CD4-positive, CD25-positive, alpha-beta regulatory T cell (primary cell): ENCODE data around the gene CNGA1. TPM values are rescaled to one million over a fixed set of nuclear protein-coding genes. Genes with fewer than 3 reads are reported as not detected.
A peak's percentile ranks its signal among the peaks of the same experiment; 100 is the strongest.

Source experiments
- ATAC-seq, 2 donors: fragments of 150-1000 bp; cut with Tn5 transposase; one replicate each; pipeline ENCODE4 v1.10.0; 2021; ENCODE audit warnings: low read depth in 2 of 2, moderate number of reproducible peaks in 2 of 2, moderate library complexity in 1 of 2
- DNase-seq, 3 donors: peaks; one replicate each; pipeline versions ENCODE4 v3.0.0 to v3.0.0-alpha.2; 2012 to 2022; ENCODE audit warnings: mixed read lengths in 1 of 3
- H3K27ac ChIP-seq: one replicate; pipeline ENCODE4 v1.7.0; 2013; ENCODE audit warnings: mild to moderate bottlenecking, low read length; ENCODE audit not compliant: insufficient read depth, poor library complexity, severe bottlenecking
- H3K27me3 ChIP-seq: one replicate; pipeline ENCODE4 v1.7.0; 2013; ENCODE audit warnings: low read length; ENCODE audit not compliant: control insufficient read depth, insufficient read depth
- H3K36me3 ChIP-seq: one replicate; pipeline ENCODE4 v1.7.0; 2013; ENCODE audit warnings: mild to moderate bottlenecking, low read length, moderate library complexity; ENCODE audit not compliant: control insufficient read depth, insufficient read depth
- H3K4me1 ChIP-seq: 2 replicates; pipeline ENCODE4 v1.7.0; 2013; ENCODE audit warnings: mild to moderate bottlenecking, low read length; ENCODE audit not compliant: insufficient read depth, control insufficient read depth, poor library complexity, severe bottlenecking
- H3K4me3 ChIP-seq: one replicate; pipeline ENCODE4 v1.7.0; 2013; ENCODE audit warnings: low read depth, mild to moderate bottlenecking, low read length, moderate library complexity
- H3K9me3 ChIP-seq, 2 experiments: 1 replicate in 1 of 2; 2 replicates in 1 of 2; pipeline ENCODE4 v1.7.0; 2013; ENCODE audit warnings: low read length in 2 of 2, mild to moderate bottlenecking in 1 of 2, moderate library complexity in 1 of 2; ENCODE audit not compliant: control insufficient read depth in 2 of 2
- H3K27ac Mint-ChIP-seq, 3 donors: one replicate each; pipeline ENCODE4 v1.8.0; 2020 to 2022; ENCODE audit warnings: mild to moderate bottlenecking in 3 of 3, mixed read lengths in 3 of 3, moderate library complexity in 2 of 3
- H3K27me3 Mint-ChIP-seq: one replicate; pipeline ENCODE4 v1.8.0; 2022; ENCODE audit warnings: mild to moderate bottlenecking, mixed read lengths
- H3K36me3 Mint-ChIP-seq: one replicate; pipeline ENCODE4 v1.8.0; 2020; ENCODE audit warnings: mixed read lengths
- H3K4me1 Mint-ChIP-seq, 4 donors: one replicate each; pipeline ENCODE4 v1.8.0; 2020 to 2022; ENCODE audit warnings: mixed read lengths in 4 of 4, mild to moderate bottlenecking in 1 of 4
- H3K4me3 Mint-ChIP-seq, 4 donors: one replicate each; pipeline ENCODE4 v1.8.0; 2020 to 2022; ENCODE audit warnings: mild to moderate bottlenecking in 4 of 4, mixed read lengths in 4 of 4, moderate library complexity in 3 of 4
- H3K9me3 Mint-ChIP-seq, 7 donors: one replicate each; pipeline ENCODE4 v1.8.0; 2020 to 2022; ENCODE audit warnings: mixed read lengths in 7 of 7, mild to moderate bottlenecking in 3 of 7, moderate library complexity in 2 of 7
- polyA plus RNA-seq, 4 donors: library from polyadenylated mRNA; unstranded; fragments of 300-500 nt; fragmentation: Illumina TruSeq; gene quantifications; one replicate each; pipeline ENCODE4 v1.2.3, GENCODE V29; 2021
- total RNA-seq: library from RNA; stranded (reverse); gene quantifications from one replicate; pipeline ENCODE4 v1.2.3, GENCODE V29; 2022

The CNGA1 gene
- total and polyA plus RNA-seq, 5 donors from 2014 or later = 0.06 TPM; not detected in 4

DNA sequence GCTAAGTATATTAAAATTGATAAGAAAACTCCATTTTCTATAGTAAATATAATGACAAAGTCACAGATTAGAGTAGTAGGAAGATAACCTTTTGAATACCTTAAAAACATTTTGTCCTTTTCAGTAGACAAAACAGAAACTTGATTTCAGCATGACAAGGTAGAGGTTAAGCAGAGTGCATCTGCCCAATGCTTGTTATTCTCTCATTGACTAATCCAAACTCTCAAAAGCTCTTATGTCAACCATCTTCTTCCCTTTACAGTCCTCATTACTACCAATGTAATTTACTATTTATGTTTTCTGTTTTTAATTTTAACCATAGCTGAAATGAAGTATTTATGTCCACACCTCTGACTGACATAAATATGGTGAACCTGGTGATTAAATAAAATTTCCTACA is 11.2 kb upstream of the CNGA1 start:
- no peak overlapping the region for H3K27ac Mint-ChIP-seq
- peaks cover 0 to 8% (median 5%) of the 10 kb centered on the region in 4 donors for H3K4me1 Mint-ChIP-seq
- ATAC-seq (no peak), DNase-seq (no peak)
- H3K9me3 Mint-ChIP-seq = no peaks in the 10 kb centered on the region
- no peak overlapping the region for H3K4me3 Mint-ChIP-seq
- H3K4me1 ChIP-seq = no peaks in the 10 kb centered on the region
- H3K27me3 ChIP-seq = peaks cover 2% of the 10 kb centered on the region
- no peaks in the 10 kb centered on the region for H3K36me3 ChIP-seq
- peaks cover 23% of the 10 kb centered on the region for H3K27me3 Mint-ChIP-seq
- no peaks in the 10 kb centered on the region for H3K36me3 Mint-ChIP-seq
- H3K4me3 ChIP-seq = no peak overlapping the region
- H3K27ac ChIP-seq = no peak overlapping the region
- no peaks in the 10 kb centered on the region for H3K9me3 ChIP-seq

DNA sequence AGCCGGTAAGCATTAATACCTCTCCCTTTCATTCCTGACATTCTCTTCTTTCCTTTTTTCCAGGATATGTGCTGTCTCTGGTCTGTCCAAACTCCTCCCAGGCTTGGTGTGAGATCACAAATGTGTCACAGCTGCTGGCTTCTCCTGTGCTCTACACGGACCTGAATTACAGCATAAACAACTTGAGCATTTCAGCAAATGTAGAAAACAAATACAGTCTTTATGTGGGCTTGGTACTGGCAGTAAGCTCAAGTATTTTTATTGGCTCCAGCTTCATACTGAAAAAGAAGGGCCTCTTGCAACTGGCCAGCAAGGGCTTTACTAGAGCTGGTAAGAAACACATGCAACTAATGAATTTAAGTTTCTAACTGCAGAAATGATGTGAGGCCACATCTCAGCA is 8.5 kb upstream of the CNGA1 start:
- Mint-ChIP-seq H3K36me3 (no peaks in the 10 kb centered on the region), H3K9me3 (no peaks in the 10 kb centered on the region), H3K4me3 (no peak overlapping the region), H3K27me3 (peaks cover 36% of the 10 kb centered on the region), H3K27ac (no peak overlapping the region), H3K4me1 (peaks cover 0 to 10% (median 7%) of the 10 kb centered on the region in 4 donors)
- H3K27me3 ChIP-seq = peaks cover 8% of the 10 kb centered on the region
- no peaks in the 10 kb centered on the region for H3K9me3 ChIP-seq
- no peak for DNase-seq
- no peak overlapping the region for H3K4me3 ChIP-seq
- no peak for ATAC-seq
- H3K27ac ChIP-seq = no peak overlapping the region
- no peaks in the 10 kb centered on the region for H3K36me3 ChIP-seq
- no peaks in the 10 kb centered on the region for H3K4me1 ChIP-seq

DNA sequence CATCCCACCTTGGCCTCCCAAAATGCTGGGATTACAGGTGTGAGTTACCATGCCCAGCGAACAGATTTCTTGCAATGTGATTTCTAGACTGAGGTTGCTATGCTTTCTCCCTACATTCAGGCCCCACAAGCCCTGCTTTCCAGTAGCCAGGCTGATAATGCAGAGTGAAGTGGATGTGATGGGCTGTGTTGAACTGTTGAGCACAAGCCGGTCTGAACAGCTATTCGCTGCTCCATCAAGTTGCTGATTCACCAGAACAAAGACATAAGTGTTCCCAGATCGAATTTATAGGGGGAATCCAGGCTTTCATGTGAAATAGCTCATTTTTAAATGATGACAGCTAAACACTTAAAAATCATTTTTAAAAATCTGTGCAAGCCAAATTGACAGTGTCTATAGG is 8.0 kb upstream of the CNGA1 start:
- Mint-ChIP-seq H3K36me3 (no peaks in the 10 kb centered on the region), H3K4me1 (peaks cover 0 to 10% (median 6%) of the 10 kb centered on the region in 4 donors)

DNA sequence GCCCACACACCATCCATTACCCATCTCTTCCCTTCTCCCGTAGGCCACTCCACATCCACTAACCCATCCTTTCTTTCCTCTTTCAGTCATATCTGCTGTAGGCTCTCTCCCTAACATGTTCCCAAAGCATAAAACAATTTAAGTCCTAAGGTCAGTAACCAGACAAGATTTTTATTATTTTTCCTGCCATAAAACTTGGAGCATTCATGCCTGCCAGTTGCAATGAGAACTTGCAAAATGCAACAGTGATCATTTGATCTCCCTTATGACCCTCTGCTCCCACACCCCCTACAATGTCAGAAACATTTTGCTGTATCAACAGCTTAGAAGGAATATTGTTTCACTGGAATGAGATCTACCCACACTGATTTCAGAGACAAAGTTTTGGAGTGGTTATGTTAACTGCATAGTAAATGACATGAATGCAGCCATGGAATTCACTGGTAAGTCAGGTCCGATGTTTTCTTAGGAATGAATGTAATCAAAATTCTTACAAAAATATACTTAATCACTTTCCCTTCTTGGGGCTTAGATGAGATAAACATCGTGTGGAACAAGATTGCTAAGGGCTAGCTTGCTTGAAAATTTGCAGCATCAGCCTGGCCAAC is 5.8 kb upstream of the CNGA1 start:
- H3K27ac ChIP-seq = no peak overlapping the region
- no peak for DNase-seq
- no peak for ATAC-seq
- peaks cover 0 to 11% (median 5%) of the 10 kb centered on the region in 4 donors for H3K4me1 Mint-ChIP-seq
- H3K36me3 ChIP-seq = no peaks in the 10 kb centered on the region
- no peaks in the 10 kb centered on the region for H3K9me3 ChIP-seq
- peaks cover under 1% of the 10 kb centered on the region for H3K4me1 ChIP-seq
- peaks cover 36% of the 10 kb centered on the region for H3K27me3 Mint-ChIP-seq
- no peak overlapping the region for H3K4me3 ChIP-seq
- H3K4me3 Mint-ChIP-seq = no peak overlapping the region
- H3K36me3 Mint-ChIP-seq = no peaks in the 10 kb centered on the region
- H3K9me3 Mint-ChIP-seq = no peaks in the 10 kb centered on the region
- no peak overlapping the region for H3K27ac Mint-ChIP-seq
- peaks cover 10% of the 10 kb centered on the region for H3K27me3 ChIP-seq

More for the DNA sequence above, 8.0 kb upstream of the CNGA1 start:
- Histone ChIP-seq H3K9me3 (no peaks in the 10 kb centered on the region), H3K36me3 (no peaks in the 10 kb centered on the region), H3K4me3 (no peak overlapping the region), H3K27me3 (peaks cover 8% of the 10 kb centered on the region), H3K4me1 (no peaks in the 10 kb centered on the region), H3K27ac (no peak overlapping the region)
- no peak for ATAC-seq
- H3K9me3 Mint-ChIP-seq = no peaks in the 10 kb centered on the region
- peaks cover 39% of the 10 kb centered on the region for H3K27me3 Mint-ChIP-seq
- no peak overlapping the region for H3K27ac Mint-ChIP-seq
- DNase-seq = no peak
- H3K4me3 Mint-ChIP-seq = no peak overlapping the region

DNA sequence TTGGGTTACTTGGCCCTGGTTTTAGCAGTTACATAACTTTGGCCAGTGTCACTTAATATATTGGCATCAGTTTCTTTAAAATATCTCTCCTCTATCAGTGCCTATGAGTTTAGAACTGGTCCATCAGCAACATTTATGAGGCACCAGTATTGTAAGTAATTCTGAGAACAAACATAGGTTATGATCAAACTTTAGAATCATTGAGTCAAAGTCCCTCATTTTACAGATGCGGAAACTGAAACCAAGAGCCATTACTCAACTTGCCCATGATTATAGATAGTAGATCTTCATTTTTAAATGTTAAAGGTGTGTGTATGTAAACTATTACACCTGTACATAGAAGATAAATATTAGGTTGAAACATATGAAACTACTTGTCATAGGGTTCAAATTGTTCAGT is 4.6 kb upstream of the CNGA1 start:
- Histone ChIP-seq H3K4me1 (peaks cover 13% of the 10 kb centered on the region), H3K36me3 (no peaks in the 10 kb centered on the region), H3K9me3 (no peaks in the 10 kb centered on the region), H3K4me3 (no peak overlapping the region), H3K27me3 (peaks cover 9% of the 10 kb centered on the region), H3K27ac (no peak overlapping the region)
- Mint-ChIP-seq H3K27ac (no peak overlapping the region), H3K4me1 (peaks cover 0 to 14% (median 8%) of the 10 kb centered on the region in 4 donors), H3K4me3 (no peak overlapping the region), H3K27me3 (peaks cover 41% of the 10 kb centered on the region), H3K9me3 (no peaks in the 10 kb centered on the region), H3K36me3 (no peaks in the 10 kb centered on the region)
- DNase-seq (no peak), ATAC-seq (no peak)

DNA sequence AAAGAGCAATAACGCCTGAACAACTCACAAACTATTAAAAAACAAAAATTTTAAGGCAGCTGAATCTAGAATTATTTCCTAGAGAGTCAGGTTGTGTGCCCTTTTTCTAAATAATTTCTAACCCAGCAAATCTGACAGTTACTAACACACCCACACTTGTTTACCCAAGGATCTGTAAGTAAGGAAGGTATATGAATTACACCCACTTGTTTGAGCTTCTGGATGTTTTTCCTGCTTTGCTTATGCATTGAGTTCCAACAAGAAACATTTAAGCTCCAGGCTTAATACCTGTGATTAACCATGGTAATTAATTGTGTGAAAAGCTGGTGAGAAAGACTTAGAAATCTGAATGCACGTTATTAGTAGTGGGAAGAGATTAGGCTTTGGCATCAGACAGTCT is 1.6 kb upstream of the CNGA1 start:
- no peak overlapping the region for H3K27ac ChIP-seq
- Mint-ChIP-seq H3K4me3 (peak overlapping the region in 2 of 4 donors; percentile 34), H3K36me3 (no peaks in the 10 kb centered on the region), H3K27ac (no peak overlapping the region), H3K27me3 (peaks cover 47% of the 10 kb centered on the region), H3K4me1 (peaks cover 0 to 19% (median 12%) of the 10 kb centered on the region in 4 donors), H3K9me3 (no peaks in the 10 kb centered on the region)
- H3K9me3 ChIP-seq = no peaks in the 10 kb centered on the region
- no peak for DNase-seq
- H3K4me1 ChIP-seq = peaks cover 18% of the 10 kb centered on the region
- peaks cover 14% of the 10 kb centered on the region for H3K27me3 ChIP-seq
- no peak for ATAC-seq
- H3K36me3 ChIP-seq = no peaks in the 10 kb centered on the region
- H3K4me3 ChIP-seq = no peak overlapping the region

DNA sequence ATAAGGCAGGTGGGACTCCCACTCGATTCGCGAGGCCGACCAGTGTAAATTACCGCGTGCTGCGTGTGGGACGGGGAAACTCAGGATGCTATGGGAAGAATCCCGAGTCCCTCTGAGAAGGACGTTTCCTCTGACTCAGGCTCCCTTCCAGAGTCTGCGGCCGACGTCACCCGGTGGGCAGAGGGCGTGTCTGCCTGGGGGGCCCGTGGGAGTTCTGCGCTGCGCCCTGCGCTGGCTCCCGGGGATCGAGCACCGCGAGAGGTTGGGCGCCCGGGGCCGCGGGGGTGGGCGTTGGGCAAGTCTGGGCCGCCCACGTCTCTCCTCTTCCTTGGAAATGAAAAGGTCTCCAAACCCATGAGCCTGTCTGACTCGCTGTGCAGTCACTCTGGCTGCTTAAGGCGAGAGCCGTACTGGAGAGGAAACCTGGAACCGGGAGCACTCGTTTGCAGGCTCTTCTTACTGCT is 659 bp upstream of the CNGA1 start:
- H3K27me3 ChIP-seq = peaks cover 12% of the 10 kb centered on the region
- no peak overlapping the region for H3K27ac ChIP-seq
- H3K4me1 Mint-ChIP-seq = peaks cover 0 to 19% (median 12%) of the 10 kb centered on the region in 4 donors
- peak overlapping the region; percentile 31 for H3K4me3 ChIP-seq
- peak in 1 of 2 donors; percentile 2 for ATAC-seq
- H3K4me1 ChIP-seq = peaks cover 18% of the 10 kb centered on the region
- H3K4me3 Mint-ChIP-seq = peak overlapping the region; percentile 62 to 93 (median 88)
- peaks cover 42% of the 10 kb centered on the region for H3K27me3 Mint-ChIP-seq
- H3K27ac Mint-ChIP-seq = no peak overlapping the region
- no peaks in the 10 kb centered on the region for H3K36me3 ChIP-seq
- no peaks in the 10 kb centered on the region for H3K9me3 Mint-ChIP-seq
- no peaks in the 10 kb centered on the region for H3K36me3 Mint-ChIP-seq
- H3K9me3 ChIP-seq = no peaks in the 10 kb centered on the region
- peak in 1 of 3 donors; percentile 13 for DNase-seq

DNA sequence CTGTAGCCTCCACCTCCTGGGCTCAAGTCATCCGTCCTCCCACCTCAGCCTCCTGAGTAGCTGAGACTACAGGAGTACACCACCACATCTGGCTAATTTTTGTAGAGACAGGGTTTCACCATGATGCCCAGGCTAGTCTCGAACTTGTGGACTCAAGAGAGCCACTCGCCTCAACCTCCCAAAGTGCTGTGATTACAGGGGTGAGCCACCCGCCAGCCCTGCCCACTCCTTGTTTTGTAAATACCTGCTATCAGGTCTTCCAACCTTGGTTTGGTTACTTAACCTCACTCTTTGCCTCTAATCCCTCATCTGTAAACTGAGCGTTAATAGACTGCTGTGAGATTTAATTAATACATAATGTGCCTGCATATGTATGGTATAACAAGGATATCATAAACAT is 803 bp downstream of the CNGA1 start:
- no peaks in the 10 kb centered on the region for H3K9me3 ChIP-seq
- no peak for ATAC-seq
- Mint-ChIP-seq H3K27me3 (peaks cover 46% of the 10 kb centered on the region), H3K9me3 (peaks cover 0 to 2% (median 0%) of the 10 kb centered on the region in 7 donors), H3K36me3 (no peaks in the 10 kb centered on the region), H3K4me3 (peak overlapping the region; percentile 59 to 93 (median 88)), H3K4me1 (peaks cover 0 to 18% (median 10%) of the 10 kb centered on the region in 4 donors), H3K27ac (peak overlapping the region in 1 of 3 donors; percentile 68)
- H3K27me3 ChIP-seq = peaks cover 8% of the 10 kb centered on the region
- DNase-seq = no peak
- no peak overlapping the region for H3K27ac ChIP-seq
- H3K36me3 ChIP-seq = no peaks in the 10 kb centered on the region
- H3K4me1 ChIP-seq = peaks cover 18% of the 10 kb centered on the region
- H3K4me3 ChIP-seq = peak overlapping the region; percentile 44
